Endothelial cell of umbilical vein (primary cell): ENCODE results near the gene SPDEF. TPM values are rescaled to one million over a fixed set of nuclear protein-coding genes. Genes with fewer than 3 reads are reported as not detected.

Source experiments
- BruUV-seq: library from RNA; stranded (reverse); fragments of 400-500 nt; replicated peaks from 2 replicates; lab custom pipeline; 2021; lab: Mats Ljungman, UMichigan
- CTCF ChIA-PET: fragments of 300-600, 350-600 bp; sonication (Branson Sonifier 250); formaldehyde crosslinking; loops from one replicate; lab custom pipeline; 2021; ENCODE audit warnings: antibody characterized with exemption, inconsistent platforms; lab: Charles Lee
- POLR2A ChIA-PET: fragments of 300-600, 350-600 bp; sonication (Branson Sonifier 250); formaldehyde crosslinking; loops from one replicate; lab custom pipeline; 2021; ENCODE audit warnings: antibody characterized with exemption, inconsistent platforms; lab: Charles Lee
- DNase-seq: peaks from one replicate; pipeline ENCODE4 v3.0.0-alpha.2; 2011; ENCODE audit warnings: low read depth, low spot score
- FAIRE-seq: peaks from 2 replicates; lab custom pipeline; 2011; peaks lifted over from hg19 to GRCh38; lab: Jason Lieb, UNC
- H2AFZ ChIP-seq: 2 replicates; pipeline ENCODE4 v1.6.0; 2012; ENCODE audit warnings: low read depth, low read length, control low read depth, inconsistent platforms
- H3K27ac ChIP-seq: 2 replicates; pipeline ENCODE4 v1.5.1; 2011; ENCODE audit warnings: low read depth, mild to moderate bottlenecking, control low read depth, low read length, moderate library complexity; ENCODE audit not compliant: insufficient read depth
- H3K27me3 ChIP-seq, 2 experiments: 2 replicates each; pipeline versions ENCODE4 v1.6.0 to v1.6.1; 2011; ENCODE audit warnings: low read length in 2 of 2, mixed read lengths in 1 of 2; ENCODE audit not compliant: control insufficient read depth in 2 of 2, insufficient read depth in 2 of 2
- H3K36me3 ChIP-seq, 2 experiments: 2 replicates in 1 of 2; 3 replicates in 1 of 2; pipeline ENCODE4 v1.5.1; 2011; ENCODE audit warnings: low read length in 2 of 2, mild to moderate bottlenecking in 1 of 2, moderate library complexity in 1 of 2; ENCODE audit not compliant: control insufficient read depth in 2 of 2, insufficient read depth in 2 of 2; ENCODE audit errors: extremely low read depth in 1 of 2
- H3K4me1 ChIP-seq: 3 replicates; pipeline ENCODE4 v1.5.1; 2011; ENCODE audit warnings: mild to moderate bottlenecking, low read length; ENCODE audit not compliant: control insufficient read depth, insufficient read depth; ENCODE audit errors: extremely low read depth
- H3K4me2 ChIP-seq: 2 replicates; pipeline ENCODE4 v1.6.1; 2011; ENCODE audit warnings: low read length, control low read depth, mixed read lengths; ENCODE audit not compliant: insufficient read depth
- H3K4me3 ChIP-seq, 3 experiments: fragments of 200-600 bp in 1 of 3; sonication (generic), shearing (Covaris generic) in 1 of 3; replicated peaks in 1 of 3; 2 replicates each; pipeline ENCODE4 v1.5.1; 2011 to 2016; ENCODE audit warnings: control low read depth in 3 of 3, low read length in 3 of 3, mild to moderate bottlenecking in 2 of 3, inconsistent platforms in 1 of 3, low read depth in 1 of 3, moderate library complexity in 1 of 3; ENCODE audit not compliant: insufficient read depth in 1 of 3
- H3K79me2 ChIP-seq: 2 replicates; pipeline ENCODE4 v1.6.0; 2012; ENCODE audit warnings: low read length, inconsistent platforms; ENCODE audit not compliant: control insufficient read depth, insufficient read depth
- H3K9ac ChIP-seq: replicated peaks from 2 replicates; pipeline ENCODE3; 2011; ENCODE audit warnings: low read length, control low read depth; ENCODE audit not compliant: insufficient read depth; ENCODE audit errors: extremely low read depth
- H3K9me1 ChIP-seq: replicated peaks from 3 replicates; pipeline ENCODE4 v1.6.0; 2011; ENCODE audit warnings: mild to moderate bottlenecking, low read length; ENCODE audit not compliant: control insufficient read depth, insufficient read depth; ENCODE audit errors: extremely low read depth
- H3K9me3 ChIP-seq: replicated peaks from 2 replicates; pipeline ENCODE4 v1.5.1; 2012; ENCODE audit warnings: low read length, inconsistent platforms; ENCODE audit not compliant: control insufficient read depth, insufficient read depth
- H4K20me1 ChIP-seq: replicated peaks from 2 replicates; pipeline ENCODE3; 2011; ENCODE audit warnings: mild to moderate bottlenecking, low read length; ENCODE audit not compliant: control insufficient read depth, insufficient read depth; ENCODE audit errors: extremely low read depth
- CTCF ChIP-seq, 2 donors: IDR thresholded peaks; 1 replicate in 1 of 2; 2 replicates in 1 of 2; pipeline ENCODE4 v1.5.1; 2011; ENCODE audit warnings: low read length in 2 of 2, mild to moderate bottlenecking in 2 of 2, moderate library complexity in 2 of 2, control low read depth in 1 of 2, inconsistent platforms in 1 of 2, low read depth in 1 of 2; ENCODE audit not compliant: insufficient read depth in 1 of 2; ENCODE audit errors: extremely low read depth in 1 of 2
- EZH2 ChIP-seq: IDR thresholded peaks from 2 replicates; pipeline ENCODE4 v1.6.1; 2012; ENCODE audit warnings: borderline replicate concordance, low read depth, mild to moderate bottlenecking, moderate library complexity, low read length, inconsistent platforms; ENCODE audit not compliant: severe bottlenecking
- FOS ChIP-seq: IDR thresholded peaks from 2 replicates; pipeline ENCODE4 v1.6.1; 2011; ENCODE audit warnings: mild to moderate bottlenecking, low read length, moderate library complexity, borderline replicate concordance; ENCODE audit not compliant: insufficient read depth
- GATA2 ChIP-seq: IDR thresholded peaks from 2 replicates; pipeline ENCODE4 v1.7.0; 2011; ENCODE audit warnings: low read depth, mild to moderate bottlenecking, moderate library complexity, mixed read lengths, low read length; ENCODE audit not compliant: insufficient read length, insufficient read depth
- JUN ChIP-seq: IDR thresholded peaks from 2 replicates; pipeline ENCODE4 v1.6.1; 2011; ENCODE audit warnings: borderline replicate concordance, low read depth; ENCODE audit not compliant: insufficient read length, insufficient read depth
- MAX ChIP-seq: IDR thresholded peaks from 2 replicates; pipeline ENCODE4 v1.6.1; 2011; ENCODE audit not compliant: insufficient read depth, insufficient read length
- MYC ChIP-seq: IDR thresholded peaks from one replicate; pipeline ENCODE4 v1.6.1; 2011; ENCODE audit warnings: mild to moderate bottlenecking, low read depth, low read length
- POLR2A ChIP-seq: IDR thresholded peaks from 2 replicates; pipeline ENCODE4 v1.6.1; 2012; ENCODE audit warnings: low read depth, mild to moderate bottlenecking, control low read depth, low read length
- POLR2AphosphoS5 ChIP-seq: IDR thresholded peaks from 2 replicates; pipeline ENCODE4 v1.6.1; 2012; ENCODE audit warnings: low read depth, mild to moderate bottlenecking, control low read depth, low read length, moderate library complexity; ENCODE audit not compliant: insufficient read depth
- dilution Hi-C: fragments of 300-500 bp; cut with MboI; formaldehyde crosslinking; loops from one replicate; pipeline ENCODE4 v1.15.0; 2019; ENCODE audit warnings: low sequenced_read_pairs; ENCODE audit not compliant: extremely low pct_ligation_motif_present
- intact Hi-C: fragments of 100-400 bp; cut with micrococcal nuclease; formaldehyde crosslinking; loops from one replicate; pipeline ENCODE4 v1.10.0; 2022
- polyA plus RNA-seq, 4 experiments: library from polyadenylated mRNA; depleted of rRNA in 3 of 4; stranded (reverse) in 3 of 4; unstranded in 1 of 4; fragments of >200 nt; gene quantifications; 2 replicates each; pipeline versions ENCODE4 v1.2.1 to v1.2.3, GENCODE V29; 2011 to 2012; ENCODE audit warnings: missing spikeins in 1 of 4
- total RNA-seq: library from RNA; stranded (reverse); gene quantifications from 2 replicates; pipeline ENCODE4 v1.2.3, GENCODE V29; 2021

The SPDEF gene
- total and polyA plus RNA-seq, 2 donors (not counting 3 experiments of a cell fraction or from before 2014, with no cell fraction given) = not detected

GRCh38 chr6:34519971-34520644, 36.0 kb downstream of the SPDEF start:
- H3K36me3 ChIP-seq = no peaks in the 10 kb centered on the region
- H3K27me3 ChIP-seq = peaks cover 4 to 5% of the 10 kb centered on the region in 2 experiments
- intact Hi-C loops = no loop called here
- H3K27ac ChIP-seq = no peak overlapping the region
- no peak overlapping the region for H2AFZ ChIP-seq
- no peaks in the 10 kb centered on the region for H3K4me1 ChIP-seq
- no TSS peak for BruUV-seq
- no peak for FAIRE-seq
- no peak for DNase-seq
- no peaks in the 10 kb centered on the region for H3K79me2 ChIP-seq
- H3K4me2 ChIP-seq = no peak overlapping the region
- H3K4me3 ChIP-seq = no peak overlapping the region
- TF ChIP-seq POLR2A (no peak), JUN (no peak), CTCF (IDR thresholded peaks at IDR 0.05; ENCODE audit: extremely low read depth in 1 of 2, insufficient read depth in 1 of 2, low read depth in 1 of 2, low read length in 2 of 2) (no peak), MAX (no peak), EZH2 (no peak), FOS (no peak), POLR2AphosphoS5 (no peak), MYC (no peak), GATA2 (no peak)
- CTCF ChIA-PET = interaction anchor here (0.7 kb wide), 1 partner anchor 12 kb away, joined by 3 read pairs; no protein-coding TSS in a partner anchor
- POLR2A ChIA-PET = no interaction called here
- no peaks in the 10 kb centered on the region for H3K9me1 ChIP-seq
- H3K9me3 ChIP-seq = no peaks in the 10 kb centered on the region
- no peak overlapping the region for H3K9ac ChIP-seq
- dilution Hi-C loops = no loop called here
- no peaks in the 10 kb centered on the region for H4K20me1 ChIP-seq
